Dedifferentiated amniotic fluid mesenchymal stem cell (primary cell): Measurements from ENCODE around the gene FNBP1L.
"Not testable (repeated sequence)": the region's sequence is repeated elsewhere in the genome, so short reads cannot be mapped to it uniquely, and the experiment has no call there.

Source experiments
- DNase-seq: peaks from one replicate; pipeline ENCODE4 v3.0.0-alpha.2; 2016; ENCODE audit errors: extremely low spot score

The FNBP1L gene

GRCh38 chr1:93573940-93574469 is 126.1 kb downstream of the FNBP1L start:
- no peak for DNase-seq

- no peak for DNase-seq
Observed at GRCh38 chr1:93574511-93574910, 126.6 kb downstream of the FNBP1L start.

GRCh38 chr1:93574991-93575390 is 127.1 kb downstream of the FNBP1L start:
- no peak for DNase-seq

- no peak for DNase-seq
Observed at GRCh38 chr1:93575621-93576284, 127.8 kb downstream of the FNBP1L start.

- no peak for DNase-seq
Observed at GRCh38 chr1:93576346-93576745, 128.4 kb downstream of the FNBP1L start.

- DNase-seq = no peak
Observed at GRCh38 chr1:93576746-93577145, 128.8 kb downstream of the FNBP1L start.

GRCh38 chr1:93577536-93578432 is 129.9 kb downstream of the FNBP1L start:
- no peak for DNase-seq

GRCh38 chr1:93578433-93578830 is 130.5 kb downstream of the FNBP1L start:
- no peak for DNase-seq

- DNase-seq = no peak
Observed at GRCh38 chr1:93578911-93579825, 131.2 kb downstream of the FNBP1L start.

- DNase-seq = peak; percentile 65
Observed at GRCh38 chr1:93579891-93580290, 132.0 kb downstream of the FNBP1L start.

GRCh38 chr1:93581917-93582850 is 134.3 kb downstream of the FNBP1L start:
- no peak for DNase-seq

- no peak for DNase-seq
Observed at GRCh38 chr1:93584261-93585003, 136.5 kb downstream of the FNBP1L start.

- DNase-seq = no peak
Observed at GRCh38 chr1:93585059-93585966, 137.4 kb downstream of the FNBP1L start.

GRCh38 chr1:93587354-93587753 is 139.4 kb downstream of the FNBP1L start:
- no peak for DNase-seq

- no peak for DNase-seq
Observed at GRCh38 chr1:93588206-93588605, 140.3 kb downstream of the FNBP1L start.

- no peak for DNase-seq
Observed at GRCh38 chr1:93588955-93589354, 141.0 kb downstream of the FNBP1L start.

- DNase-seq = not testable (repeated sequence)
Observed at GRCh38 chr1:93591291-93591675, 143.4 kb downstream of the FNBP1L start.

- no peak for DNase-seq
Observed at GRCh38 chr1:93591676-93592550, 144.0 kb downstream of the FNBP1L start.
